Measurements from ENCODE around the gene SBK3. TPM values are rescaled to one million over a fixed set of nuclear protein-coding genes. Genes with fewer than 3 reads are reported as not detected.
A peak's percentile ranks its signal among the peaks of the same experiment; 100 is the strongest.
"Not testable (repeated sequence)": the region's sequence is repeated elsewhere in the genome, so short reads cannot be mapped to it uniquely, and the experiment has no call there.

The SBK3 gene
- total RNA-seq, 6 experiments from 2014 or later: 0.33 to 0.56 TPM; not detected in 4

GRCh38 chr19:55585658-55586339 lies 40.5 kb upstream of the SBK3 start:
- Histone ChIP-seq H3K27ac (peak overlapping the region in 1 of 3 donors; percentile 18), H3K4me1 (peaks cover 0 to 29% (median 4%) of the 10 kb centered on the region in 4 donors), H3K36me3 (no peaks in the 10 kb centered on the region), H3K27me3 (no peaks in the 10 kb centered on the region), H3K9me3 (no peaks in the 10 kb centered on the region), H3K4me3 (peak overlapping the region in 1 of 3 donors; percentile 38)
- 21% methylated on average over 25 of the region's 36 CpGs for WGBS (ENCODE audit: insufficient coverage, low coverage, low lambda C conversion rate, missing lambda C conversion rate)
- peak; percentile 65 to 68 (median 67) for DNase-seq
- intact Hi-C loops (cut with DNase I): no loop called here
- peak; percentile 12 to 52 (median 31) for ATAC-seq
- TF ChIP-seq CTCF (IDR thresholded peaks at IDR 0.05) (no peak), POLR2A (IDR thresholded peaks at IDR 0.05) (no peak)

- DNase-seq (no peak), ATAC-seq (no peak)
- Histone ChIP-seq H3K27me3 (no peaks in the 10 kb centered on the region), H3K4me1 (peaks cover 0 to 29% (median 4%) of the 10 kb centered on the region in 4 donors), H3K9me3 (no peaks in the 10 kb centered on the region), H3K4me3 (no peak overlapping the region), H3K27ac (no peak overlapping the region), H3K36me3 (no peaks in the 10 kb centered on the region)
- no peak for TF ChIP-seq CTCF (IDR thresholded peaks at IDR 0.05)
- TF ChIP-seq POLR2A (IDR thresholded peaks at IDR 0.05): no peak
- WGBS (ENCODE audit: insufficient coverage, low coverage, low lambda C conversion rate, missing lambda C conversion rate): 86% methylated on average over 5 of the region's 11 CpGs
- intact Hi-C loops (cut with DNase I): no loop called here
Measured at GRCh38 chr19:55584871-55585270, 39.5 kb upstream of the SBK3 start.

GRCh38 chr19:55583897-55584296 lies 38.6 kb upstream of the SBK3 start:
- peak in 2 of 4 donors; percentile 5 to 25 for ATAC-seq
- DNase-seq; H3K27me3 ChIP-seq; H3K9me3 ChIP-seq; H3K36me3 ChIP-seq; H3K4me3 ChIP-seq; intact Hi-C loops (cut with DNase I): not testable (repeated sequence)
- H3K4me1 ChIP-seq: peaks cover 0 to 29% (median 4%) of the 10 kb centered on the region in 4 donors
- 24% methylated on average over 8 of the region's 8 CpGs for WGBS (ENCODE audit: insufficient coverage, low coverage, low lambda C conversion rate, missing lambda C conversion rate)
- H3K27ac ChIP-seq: peak overlapping the region in 1 of 3 donors; percentile 43

- Histone ChIP-seq H3K4me1 (peaks cover 0 to 29% (median 4%) of the 10 kb centered on the region in 4 donors), H3K27ac (peak overlapping the region in 2 of 3 donors; percentile 71 to 78), H3K4me3 (peak overlapping the region in 1 of 3 donors; percentile 74)
- H3K27me3 ChIP-seq; H3K9me3 ChIP-seq; DNase-seq; ATAC-seq; H3K36me3 ChIP-seq; intact Hi-C loops (cut with DNase I): not testable (repeated sequence)
- WGBS (ENCODE audit: insufficient coverage, low coverage, low lambda C conversion rate, missing lambda C conversion rate): 59% methylated on average over 4 of the region's 4 CpGs
Measured at GRCh38 chr19:55582284-55582683, 36.9 kb upstream of the SBK3 start.

- Histone ChIP-seq H3K9me3 (no peaks in the 10 kb centered on the region), H3K27me3 (no peaks in the 10 kb centered on the region), H3K36me3 (no peaks in the 10 kb centered on the region), H3K4me1 (peaks cover 0 to 26% (median 4%) of the 10 kb centered on the region in 4 donors), H3K4me3 (peak overlapping the region in 2 of 3 donors; percentile 13 to 74), H3K27ac (peak overlapping the region; percentile 71 to 85 (median 78))
- intact Hi-C loops (cut with DNase I): no loop called here
- 16% methylated on average over 6 of the region's 6 CpGs for WGBS (ENCODE audit: insufficient coverage, low coverage, low lambda C conversion rate, missing lambda C conversion rate)
- DNase-seq: no peak
- no peak for TF ChIP-seq CTCF (IDR thresholded peaks at IDR 0.05)
- TF ChIP-seq POLR2A (IDR thresholded peaks at IDR 0.05): no peak
- ATAC-seq: peak in 3 of 4 donors; percentile 11 to 44 (median 16)
Measured at GRCh38 chr19:55581823-55582223, 36.5 kb upstream of the SBK3 start.
